NCI-H187 (cell line): ENCODE measurements around the gene FAM237B.

Experiments used
- DNase-seq, 2 experiments: peaks; one replicate each; lab custom pipeline; 2025; lab: John Stamatoyannopoulos, UW

Gene FAM237B

DNA sequence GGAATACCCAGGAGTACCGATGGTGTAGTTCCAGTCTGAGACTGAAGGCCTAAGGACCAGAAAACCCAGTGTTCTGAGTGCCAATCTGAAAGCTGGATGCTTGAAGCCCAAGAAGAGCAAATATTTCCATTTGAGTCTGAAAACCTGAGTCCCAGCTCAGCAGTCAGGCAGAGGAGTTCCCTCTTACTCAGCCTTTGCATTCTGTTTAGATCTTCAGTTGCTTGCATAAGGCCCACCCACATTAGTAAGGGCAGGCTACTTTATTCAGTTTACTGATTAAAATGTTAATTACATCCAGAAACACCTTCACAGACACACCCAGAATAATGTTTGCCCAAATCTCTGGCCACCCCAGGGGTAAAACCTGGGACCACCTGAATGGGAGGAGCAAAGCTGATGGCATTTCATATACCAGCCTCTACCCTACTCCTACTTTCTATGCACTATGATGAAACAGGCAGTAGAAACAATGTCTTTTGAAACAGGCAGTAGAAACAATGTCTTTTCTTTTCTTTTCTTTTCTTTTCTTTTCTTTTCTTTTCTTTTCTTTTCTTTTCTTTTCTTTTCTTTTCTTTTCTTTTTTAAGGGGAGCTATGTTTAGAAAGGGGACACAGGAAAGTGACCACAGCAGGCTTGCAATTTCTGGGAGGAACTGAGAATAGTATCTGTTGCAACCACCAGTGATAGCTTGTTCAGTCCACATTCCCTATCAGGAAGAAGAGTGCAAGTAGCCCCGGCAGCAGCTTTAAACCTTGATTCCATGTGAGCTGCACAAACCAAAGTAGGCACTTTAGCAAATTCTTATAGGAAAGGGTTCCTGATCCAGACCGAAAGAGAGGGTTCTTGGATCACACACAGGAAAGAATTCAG, 30.6 kb downstream of the FAM237B start:
- no peak for DNase-seq

DNA sequence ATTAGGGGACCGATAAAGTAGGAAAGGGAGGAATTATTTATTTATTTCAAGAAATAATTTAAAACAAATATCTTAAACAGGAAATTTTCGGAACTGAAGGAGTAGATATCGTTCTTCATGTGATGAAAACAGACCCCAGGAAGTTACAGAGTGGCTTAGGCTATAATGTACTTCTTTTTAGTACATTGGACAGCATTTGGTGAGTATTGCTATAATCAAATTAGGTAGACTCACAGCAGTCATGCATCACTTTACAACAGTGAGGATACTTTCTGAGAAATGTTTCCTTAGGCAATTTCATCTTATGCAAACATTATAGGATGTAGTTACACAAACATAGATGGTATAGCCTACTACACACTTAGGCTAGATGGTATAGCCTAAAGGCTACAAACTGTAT, 33.0 kb downstream of the FAM237B start:
- DNase-seq = no peak

GRCh38 chr7:90276033-90276728, 44.9 kb downstream of the FAM237B start:
- no peak for DNase-seq

GRCh38 chr7:90274161-90274560, 46.9 kb downstream of the FAM237B start:
- no peak for DNase-seq

DNA sequence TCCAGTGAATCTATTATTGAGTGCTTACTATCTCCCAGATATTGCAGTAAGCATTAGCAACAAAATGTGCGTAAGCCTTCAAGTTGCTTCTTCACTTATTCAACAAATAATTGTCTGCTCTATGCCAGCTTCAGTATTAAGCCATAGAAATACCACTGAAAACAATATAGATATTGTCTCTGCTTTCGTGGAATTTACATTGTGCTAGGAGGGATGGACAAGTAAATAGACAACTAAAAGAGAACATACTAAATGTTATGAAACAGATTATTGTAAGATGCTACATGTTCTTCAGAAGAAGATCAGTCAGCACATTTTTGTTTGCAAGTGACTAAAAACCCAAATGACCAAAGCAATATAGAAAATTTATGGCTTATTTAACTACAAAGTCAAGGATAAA, 48.9 kb downstream of the FAM237B start:
- no peak for DNase-seq

GRCh38 chr7:90271753-90272152, 49.4 kb downstream of the FAM237B start:
- DNase-seq = no peak

- DNase-seq = no peak
These were observed 50.5 kb downstream of the FAM237B start for GRCh38 chr7:90270431-90271178.

- no peak for DNase-seq
These were observed 51.9 kb downstream of the FAM237B start for GRCh38 chr7:90269163-90269562.

DNA sequence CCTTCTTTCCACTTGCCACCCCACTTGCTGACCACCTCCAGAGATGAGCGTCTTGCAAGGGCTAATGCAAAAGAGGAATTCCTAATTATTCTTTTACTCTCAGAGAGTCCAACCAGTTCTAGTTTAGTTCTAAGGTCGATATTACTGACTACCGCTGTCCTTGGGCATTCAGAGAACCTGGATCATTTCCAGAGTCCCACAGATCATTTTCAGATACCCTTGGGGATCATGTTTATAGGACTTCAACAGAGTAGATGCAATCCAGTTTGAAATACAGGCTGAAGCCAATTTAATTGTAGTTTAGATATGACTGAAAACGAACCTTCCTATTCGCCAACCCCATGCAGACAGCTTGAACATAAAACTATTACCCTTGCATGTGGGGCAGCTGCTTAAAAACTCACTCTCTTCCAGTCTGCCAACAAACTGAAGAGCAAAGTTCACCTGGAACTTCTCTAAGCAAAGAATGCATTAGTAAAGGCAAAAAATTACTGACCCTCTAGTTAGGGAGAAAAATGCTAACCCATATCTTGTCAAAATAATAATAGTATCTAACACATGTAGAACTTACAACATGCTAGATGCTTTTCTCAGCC, 53.7 kb downstream of the FAM237B start:
- no peak for DNase-seq

GRCh38 chr7:90266808-90267207, 54.3 kb downstream of the FAM237B start:
- no peak for DNase-seq
